Astrocyte of the cerebellum (primary cell): ENCODE measurements around the gene PCDHGB6.
"Not testable (repeated sequence)": the region's sequence is repeated elsewhere in the genome, so short reads cannot be mapped to it uniquely, and the experiment has no call there.

ENCODE experiments used
- DNase-seq: peaks from one replicate; pipeline ENCODE4 v3.0.0-alpha.2; 2011; ENCODE audit warnings: low read depth
- H3K4me3 ChIP-seq: 2 replicates; pipeline ENCODE4 v1.5.1; 2011; ENCODE audit warnings: mild to moderate bottlenecking, low read depth, low read length, moderate library complexity
- in situ Hi-C: cut with HindIII; loops from 2 replicates; pipeline ENCODE4 v1.10.0; 2017; ENCODE audit warnings: low sequenced_read_pairs
- TF ChIP-seq, protein P1 (sequence below): IDR thresholded peaks from 2 replicates; pipeline ENCODE4 v1.5.1; 2012; ENCODE audit warnings: low read length, low read depth, moderate library complexity, mild to moderate bottlenecking; ENCODE audit errors: missing control alignments

PCDHGB6 gene

DNA sequence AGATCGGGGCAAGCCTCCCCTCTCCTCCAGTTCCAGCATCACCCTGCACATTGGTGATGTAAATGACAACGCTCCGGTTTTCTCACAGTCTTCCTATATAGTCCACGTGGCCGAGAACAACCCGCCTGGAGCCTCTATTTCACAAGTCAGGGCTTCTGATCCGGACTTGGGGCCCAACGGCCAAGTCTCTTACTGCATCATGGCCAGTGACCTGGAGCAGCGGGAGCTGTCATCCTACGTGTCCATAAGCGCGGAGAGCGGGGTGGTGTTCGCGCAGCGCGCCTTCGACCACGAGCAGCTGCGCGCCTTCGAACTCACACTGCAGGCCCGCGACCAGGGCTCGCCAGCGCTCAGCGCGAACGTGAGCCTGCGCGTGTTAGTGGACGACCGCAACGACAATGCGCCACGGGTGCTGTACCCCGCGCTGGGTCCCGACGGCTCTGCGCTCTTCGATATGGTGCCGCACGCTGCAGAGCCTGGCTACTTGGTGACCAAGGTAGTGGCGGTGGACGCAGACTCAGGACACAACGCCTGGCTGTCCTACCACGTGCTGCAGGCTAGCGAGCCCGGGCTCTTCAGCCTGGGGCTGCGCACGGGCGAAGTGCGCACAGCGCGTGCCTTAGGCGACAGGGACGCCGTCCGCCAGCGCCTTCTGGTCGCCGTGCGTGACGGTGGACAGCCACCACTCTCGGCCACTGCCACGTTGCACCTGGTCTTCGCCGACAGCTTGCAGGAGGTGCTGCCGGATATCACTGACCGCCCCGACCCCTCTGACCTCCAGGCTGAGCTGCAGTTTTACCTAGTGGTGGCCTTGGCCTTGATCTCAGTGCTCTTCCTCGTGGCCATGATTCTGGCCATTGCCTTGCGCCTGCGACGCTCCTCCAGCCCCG is 18.4 kb upstream of the PCDHGB6 start:
- H3K4me3 ChIP-seq = no peak overlapping the region
- TF ChIP-seq, protein P1, sequence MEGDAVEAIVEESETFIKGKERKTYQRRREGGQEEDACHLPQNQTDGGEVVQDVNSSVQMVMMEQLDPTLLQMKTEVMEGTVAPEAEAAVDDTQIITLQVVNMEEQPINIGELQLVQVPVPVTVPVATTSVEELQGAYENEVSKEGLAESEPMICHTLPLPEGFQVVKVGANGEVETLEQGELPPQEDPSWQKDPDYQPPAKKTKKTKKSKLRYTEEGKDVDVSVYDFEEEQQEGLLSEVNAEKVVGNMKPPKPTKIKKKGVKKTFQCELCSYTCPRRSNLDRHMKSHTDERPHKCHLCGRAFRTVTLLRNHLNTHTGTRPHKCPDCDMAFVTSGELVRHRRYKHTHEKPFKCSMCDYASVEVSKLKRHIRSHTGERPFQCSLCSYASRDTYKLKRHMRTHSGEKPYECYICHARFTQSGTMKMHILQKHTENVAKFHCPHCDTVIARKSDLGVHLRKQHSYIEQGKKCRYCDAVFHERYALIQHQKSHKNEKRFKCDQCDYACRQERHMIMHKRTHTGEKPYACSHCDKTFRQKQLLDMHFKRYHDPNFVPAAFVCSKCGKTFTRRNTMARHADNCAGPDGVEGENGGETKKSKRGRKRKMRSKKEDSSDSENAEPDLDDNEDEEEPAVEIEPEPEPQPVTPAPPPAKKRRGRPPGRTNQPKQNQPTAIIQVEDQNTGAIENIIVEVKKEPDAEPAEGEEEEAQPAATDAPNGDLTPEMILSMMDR = no peak
- in situ Hi-C loops = loop anchor here (5.0 kb wide), 1 partner anchor 52 kb away; the partner anchor contains the start of gene PCDHGA2
- DNase-seq = no peak

DNA sequence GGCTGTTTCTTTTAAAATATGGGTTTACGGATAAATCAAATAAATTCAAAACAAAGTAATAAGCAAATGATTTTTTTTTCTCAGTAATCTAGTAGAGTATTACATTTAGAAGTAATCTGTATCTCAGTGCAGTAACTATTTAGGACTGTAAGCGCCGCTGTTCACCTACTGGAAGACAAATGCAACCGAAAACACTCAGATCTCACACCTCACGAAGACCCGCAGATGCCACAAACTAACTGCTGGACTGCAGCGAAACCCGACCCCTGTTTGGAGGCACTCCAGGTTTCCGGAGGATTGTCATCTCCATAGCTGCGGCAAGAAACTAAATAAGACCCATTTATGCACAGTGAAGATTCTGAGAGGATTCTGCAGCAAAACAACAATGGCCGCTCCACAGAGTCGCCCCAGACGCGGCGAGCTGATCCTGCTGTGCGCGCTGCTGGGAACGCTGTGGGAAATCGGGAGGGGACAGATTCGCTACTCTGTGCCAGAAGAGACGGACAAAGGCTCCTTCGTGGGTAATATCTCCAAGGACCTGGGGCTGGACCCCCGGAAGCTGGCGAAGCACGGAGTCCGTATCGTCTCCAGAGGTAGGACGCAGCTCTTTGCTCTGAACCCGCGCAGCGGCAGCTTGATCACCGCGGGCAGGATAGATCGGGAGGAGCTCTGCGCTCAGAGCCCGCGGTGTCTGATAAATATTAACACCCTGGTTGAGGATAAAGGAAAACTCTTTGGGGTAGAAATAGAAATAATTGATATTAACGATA is 15.2 kb upstream of the PCDHGB6 start, which contains the start of gene PCDHGA8:
Gene PCDHGA8 (plus strand): TSS at position 205 of the 770 bp plus-strand sequence. CDS start 181 bp downstream, at position 386.
- DNase-seq = no peak
- H3K4me3 ChIP-seq = no peak within 1 kb of the TSS
- TF ChIP-seq, protein P1 = peak; percentile 9
- in situ Hi-C loops = no loop called here

DNA sequence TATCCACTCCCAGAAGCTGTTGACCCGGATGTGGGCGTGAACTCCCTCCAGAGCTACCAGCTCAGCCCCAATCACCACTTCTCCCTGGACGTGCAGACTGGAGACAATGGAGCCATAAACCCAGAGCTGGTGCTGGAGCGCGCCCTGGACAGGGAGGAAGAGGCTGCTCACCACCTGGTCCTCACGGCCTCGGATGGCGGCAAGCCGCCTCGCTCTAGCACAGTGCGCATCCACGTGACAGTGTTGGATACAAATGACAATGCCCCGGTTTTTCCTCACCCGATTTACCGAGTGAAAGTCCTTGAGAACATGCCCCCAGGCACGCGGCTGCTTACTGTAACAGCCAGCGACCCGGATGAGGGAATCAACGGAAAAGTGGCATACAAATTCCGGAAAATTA is 14.6 kb upstream of the PCDHGB6 start:
- TF ChIP-seq, protein P1 = no peak
- in situ Hi-C loops = no loop called here
- no peak overlapping the region for H3K4me3 ChIP-seq
- DNase-seq = no peak

DNA sequence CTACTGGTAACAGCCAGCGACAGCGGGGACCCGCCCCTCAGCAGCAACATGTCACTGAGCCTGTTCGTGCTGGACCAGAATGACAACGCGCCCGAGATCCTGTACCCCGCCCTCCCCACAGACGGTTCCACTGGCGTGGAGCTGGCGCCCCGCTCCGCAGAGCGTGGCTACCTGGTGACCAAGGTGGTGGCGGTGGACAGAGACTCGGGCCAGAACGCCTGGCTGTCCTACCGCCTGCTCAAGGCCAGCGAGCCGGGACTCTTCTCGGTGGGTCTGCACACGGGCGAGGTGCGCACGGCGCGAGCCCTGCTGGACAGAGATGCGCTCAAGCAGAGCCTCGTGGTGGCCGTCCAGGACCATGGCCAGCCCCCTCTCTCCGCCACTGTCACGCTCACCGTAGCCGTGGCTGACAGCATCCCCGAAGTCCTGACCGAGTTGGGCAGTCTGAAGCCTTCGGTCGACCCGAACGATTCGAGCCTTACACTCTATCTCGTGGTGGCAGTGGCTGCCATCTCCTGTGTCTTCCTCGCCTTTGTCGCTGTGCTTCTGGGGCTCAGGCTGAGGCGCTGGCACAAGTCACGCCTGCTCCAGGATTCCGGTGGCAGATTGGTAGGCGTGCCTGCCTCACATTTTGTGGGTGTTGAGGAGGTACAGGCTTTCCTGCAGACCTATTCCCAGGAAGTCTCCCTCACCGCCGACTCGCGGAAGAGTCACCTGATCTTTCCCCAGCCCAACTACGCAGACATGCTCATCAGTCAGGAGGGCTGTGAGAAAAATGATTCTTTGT is 13.2 kb upstream of the PCDHGB6 start:
- H3K4me3 ChIP-seq, in situ Hi-C loops, DNase-seq: not testable (repeated sequence)

DNA sequence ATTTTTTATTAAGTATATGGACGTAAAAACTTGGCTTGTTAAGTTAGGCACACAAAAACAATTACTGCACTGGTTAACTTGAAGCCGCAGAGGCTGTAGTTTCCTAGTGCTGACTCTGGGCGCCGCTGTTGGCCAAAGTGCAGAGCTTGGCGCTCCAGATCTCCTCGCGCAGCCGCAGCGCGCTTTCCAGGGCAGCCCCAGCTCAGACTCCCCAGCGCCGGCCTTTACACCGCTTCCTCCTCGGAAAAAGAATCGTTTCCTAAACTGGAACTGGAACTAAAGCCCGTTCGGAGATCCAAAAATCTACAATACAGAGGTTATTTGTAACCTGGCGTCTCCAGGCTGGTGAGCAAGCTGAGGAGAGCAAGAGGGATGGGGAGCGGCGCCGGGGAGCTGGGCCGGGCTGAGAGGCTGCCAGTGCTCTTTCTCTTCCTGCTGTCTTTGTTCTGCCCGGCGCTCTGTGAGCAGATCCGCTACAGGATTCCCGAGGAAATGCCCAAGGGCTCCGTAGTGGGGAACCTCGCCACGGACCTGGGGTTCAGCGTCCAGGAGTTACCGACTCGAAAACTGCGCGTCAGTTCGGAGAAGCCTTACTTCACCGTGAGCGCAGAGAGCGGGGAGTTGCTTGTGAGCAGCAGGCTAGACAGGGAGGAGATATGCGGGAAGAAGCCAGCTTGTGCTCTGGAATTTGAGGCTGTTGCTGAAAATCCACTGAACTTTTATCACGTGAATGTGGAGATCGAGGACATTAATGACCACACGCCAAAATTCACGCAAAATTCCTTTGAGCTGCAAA is 9.9 kb upstream of the PCDHGB6 start, which contains the start of gene PCDHGB5:
Gene PCDHGB5 (plus strand): TSS at position 192 of the 796 bp plus-strand sequence. CDS start 181 bp downstream, at position 373.
- DNase-seq, in situ Hi-C loops: not testable (repeated sequence)
- peak within 1 kb of the TSS; percentile 25 for H3K4me3 ChIP-seq
- TF ChIP-seq, protein P1 = peak; percentile 60

DNA sequence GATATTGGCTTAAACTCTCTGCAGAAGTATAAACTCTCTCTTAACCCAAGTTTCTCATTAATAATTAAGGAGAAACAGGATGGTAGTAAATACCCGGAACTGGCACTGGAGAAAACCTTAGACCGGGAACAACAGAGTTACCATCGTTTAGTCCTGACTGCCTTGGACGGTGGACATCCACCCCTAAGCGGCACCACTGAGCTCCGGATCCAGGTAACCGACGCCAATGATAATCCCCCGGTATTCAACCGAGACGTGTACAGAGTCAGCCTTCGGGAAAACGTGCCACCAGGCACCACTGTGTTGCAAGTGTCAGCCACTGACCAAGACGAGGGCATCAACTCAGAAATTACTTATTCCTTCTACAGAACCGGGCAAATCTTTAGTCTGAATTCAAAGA is 9.2 kb upstream of the PCDHGB6 start:
- no peak for DNase-seq
- H3K4me3 ChIP-seq = no peak overlapping the region
- TF ChIP-seq, protein P1 = no peak
- in situ Hi-C loops = no loop called here
